Measurements from ENCODE around the gene TRIM37.
"Not testable (repeated sequence)": the region's sequence is repeated elsewhere in the genome, so short reads cannot be mapped to it uniquely, and the experiment has no call there.

The TRIM37 gene

GRCh38 chr17:59111539-59111938 lies 4.9 kb upstream of the TRIM37 start:
- no peak for DNase-seq

GRCh38 chr17:59110973-59111372 lies 4.3 kb upstream of the TRIM37 start:
- no peak for DNase-seq

- DNase-seq, result no peak
Observed at GRCh38 chr17:59108400-59109102, 1.9 kb upstream of the TRIM37 start.

GRCh38 chr17:59107306-59107670 lies 608 bp upstream of the TRIM37 start:
- no peak for DNase-seq

- DNase-seq, result no peak
Observed at GRCh38 chr17:59105852-59106462, 723 bp downstream of the TRIM37 start.

GRCh38 chr17:59101178-59101577 lies 5.5 kb downstream of the TRIM37 start:
- no peak for DNase-seq

GRCh38 chr17:59097876-59098275 lies 8.8 kb downstream of the TRIM37 start:
- no peak for DNase-seq

GRCh38 chr17:59094861-59095530 lies 11.7 kb downstream of the TRIM37 start:
- no peak for DNase-seq

GRCh38 chr17:59093702-59094231 lies 12.9 kb downstream of the TRIM37 start:
- DNase-seq, result no peak

GRCh38 chr17:59093145-59093701 lies 13.5 kb downstream of the TRIM37 start:
- DNase-seq, result no peak

- DNase-seq, result not testable (repeated sequence)
Observed at GRCh38 chr17:59090593-59090992, 16.1 kb downstream of the TRIM37 start.

GRCh38 chr17:59084154-59084553 lies 22.5 kb downstream of the TRIM37 start:
- DNase-seq, result no peak

- no peak for DNase-seq
Observed at GRCh38 chr17:59074494-59074893, 32.2 kb downstream of the TRIM37 start.

GRCh38 chr17:59073972-59074371 lies 32.7 kb downstream of the TRIM37 start:
- no peak for DNase-seq

GRCh38 chr17:59069856-59070255 lies 36.8 kb downstream of the TRIM37 start:
- DNase-seq, result no peak

GRCh38 chr17:59067756-59068155 lies 38.9 kb downstream of the TRIM37 start:
- DNase-seq, result no peak

GRCh38 chr17:59067340-59067739 lies 39.3 kb downstream of the TRIM37 start:
- DNase-seq, result no peak

- DNase-seq, result no peak
Observed at GRCh38 chr17:59062509-59062908, 44.2 kb downstream of the TRIM37 start.

GRCh38 chr17:59056857-59057256 lies 49.8 kb downstream of the TRIM37 start:
- DNase-seq, result no peak

- no peak for DNase-seq
Observed at GRCh38 chr17:59049798-59050197, 56.9 kb downstream of the TRIM37 start.

- no peak for DNase-seq
Observed at GRCh38 chr17:59047616-59048015, 59.1 kb downstream of the TRIM37 start.

- no peak for DNase-seq
Observed at GRCh38 chr17:59046192-59046591, 60.5 kb downstream of the TRIM37 start.

- DNase-seq, result no peak
Observed at GRCh38 chr17:59038734-59039133, 67.9 kb downstream of the TRIM37 start.

GRCh38 chr17:59037960-59038359 lies 68.7 kb downstream of the TRIM37 start:
- DNase-seq, result no peak
